Inferior parietal cortex (tissue), 1 donor: ENCODE data around the gene TNFSF9.
"Not testable (repeated sequence)": the region's sequence is repeated elsewhere in the genome, so short reads cannot be mapped to it uniquely, and the experiment has no call there.

Source experiments
- DNase-seq: peaks from one replicate; pipeline ENCODE4 v3.0.0-alpha.2; 2016; ENCODE audit errors: extremely low spot score

Gene TNFSF9

GRCh38 chr19:6572217-6572616 is 41.4 kb downstream of the TNFSF9 start:
- no peak for DNase-seq

- DNase-seq = no peak
These were observed 42.5 kb downstream of the TNFSF9 start for GRCh38 chr19:6573350-6573749.

- no peak for DNase-seq
These were observed 46.1 kb downstream of the TNFSF9 start for GRCh38 chr19:6576869-6577475.

GRCh38 chr19:6577476-6578125 is 46.8 kb downstream of the TNFSF9 start:
- DNase-seq = no peak

GRCh38 chr19:6579450-6580178 is 48.8 kb downstream of the TNFSF9 start:
- no peak for DNase-seq

- no peak for DNase-seq
These were observed 49.5 kb downstream of the TNFSF9 start for GRCh38 chr19:6580313-6580712.

GRCh38 chr19:6582515-6583484 is 52.0 kb downstream of the TNFSF9 start:
- not testable (repeated sequence) for DNase-seq
